ENCODE results near the gene SCAI.
"Not testable (repeated sequence)": the region's sequence is repeated elsewhere in the genome, so short reads cannot be mapped to it uniquely, and the experiment has no call there.

SCAI gene

DNA sequence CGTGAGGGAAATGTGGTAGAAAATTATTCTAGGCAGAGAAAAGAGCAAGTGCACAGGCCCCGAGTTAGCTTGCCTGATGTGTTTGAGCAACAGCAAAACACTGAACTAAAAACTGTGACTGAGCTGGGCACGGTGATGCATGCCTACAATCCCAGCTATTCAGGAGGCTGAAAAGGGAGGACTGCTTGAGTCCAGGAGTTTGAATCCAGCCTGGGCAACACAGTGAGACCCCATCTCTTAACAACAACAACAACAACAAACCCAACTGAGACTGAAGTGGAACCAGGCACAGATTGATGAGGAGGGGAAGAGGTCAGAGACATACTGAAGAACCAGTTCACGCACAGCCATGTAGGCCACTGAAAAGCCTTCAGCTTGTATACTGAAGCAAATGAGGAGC, 42.5 kb downstream of the SCAI start:
- DNase-seq: no peak

DNA sequence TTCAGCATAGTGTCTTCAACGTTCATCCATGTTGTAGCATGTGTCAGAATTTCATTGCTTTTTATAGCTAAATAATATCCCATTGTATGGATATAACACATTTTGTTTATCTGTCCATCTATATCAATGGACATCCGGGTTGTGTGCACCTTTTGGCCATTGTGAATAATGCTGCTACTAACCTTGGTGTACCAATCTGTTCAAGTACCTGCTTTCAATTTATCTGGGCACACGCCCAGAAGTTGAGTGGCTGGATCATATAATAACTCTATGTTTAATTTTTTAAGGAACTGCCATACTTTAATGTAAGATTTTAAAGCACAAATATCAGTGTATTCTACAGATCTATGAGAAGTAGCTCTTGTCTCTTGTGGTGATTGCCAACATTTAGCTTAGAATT, 43.5 kb downstream of the SCAI start:
- no peak for DNase-seq

DNA sequence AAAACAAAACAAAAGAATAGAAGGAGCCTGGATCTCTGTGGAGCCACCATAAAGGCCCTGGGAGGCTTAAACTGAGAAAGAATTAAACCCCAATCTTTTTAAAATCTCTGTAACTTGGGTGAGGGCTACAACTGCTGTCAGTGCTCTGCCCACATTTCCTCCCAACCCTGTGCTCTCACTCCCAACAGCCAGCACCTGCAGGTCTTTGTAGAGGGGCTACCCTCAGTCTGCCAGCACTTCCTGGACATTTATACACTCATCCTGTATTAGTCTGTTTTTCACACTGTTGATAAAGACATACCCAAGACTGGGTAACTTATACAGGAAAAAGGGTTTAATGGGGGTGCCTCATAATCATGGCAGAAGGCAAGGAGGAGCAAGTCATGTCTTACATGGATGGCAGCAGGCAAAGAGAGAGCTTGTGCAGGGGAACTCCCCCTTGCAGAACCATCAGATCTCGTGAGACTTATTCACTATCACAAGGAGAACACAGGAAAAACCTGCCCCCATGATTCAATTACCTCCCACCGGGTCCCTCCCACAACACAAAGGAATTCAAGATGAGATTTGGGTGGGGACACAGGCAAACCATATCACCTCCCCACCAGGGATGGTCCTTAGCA, 47.4 kb downstream of the SCAI start:
- DNase-seq: no peak

DNA sequence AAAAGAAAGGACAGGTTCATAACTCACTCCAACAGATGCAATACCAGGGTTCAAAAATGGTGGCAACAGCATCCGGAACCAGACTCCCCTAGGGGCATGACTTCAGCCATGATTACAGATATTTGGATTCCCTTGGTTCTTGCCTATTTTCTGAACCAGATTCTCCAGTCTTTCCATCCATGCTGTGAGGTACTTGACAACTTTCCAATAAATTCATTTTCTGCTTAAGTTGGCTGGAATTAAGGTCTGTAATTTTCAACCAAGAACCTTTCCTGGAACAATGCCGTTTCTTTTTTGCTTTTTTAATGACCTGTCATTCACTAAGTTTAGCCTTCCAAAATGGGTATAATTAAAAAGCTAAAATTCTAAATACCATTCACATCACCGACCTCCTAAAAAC, 52.2 kb downstream of the SCAI start:
- DNase-seq: no peak

DNA sequence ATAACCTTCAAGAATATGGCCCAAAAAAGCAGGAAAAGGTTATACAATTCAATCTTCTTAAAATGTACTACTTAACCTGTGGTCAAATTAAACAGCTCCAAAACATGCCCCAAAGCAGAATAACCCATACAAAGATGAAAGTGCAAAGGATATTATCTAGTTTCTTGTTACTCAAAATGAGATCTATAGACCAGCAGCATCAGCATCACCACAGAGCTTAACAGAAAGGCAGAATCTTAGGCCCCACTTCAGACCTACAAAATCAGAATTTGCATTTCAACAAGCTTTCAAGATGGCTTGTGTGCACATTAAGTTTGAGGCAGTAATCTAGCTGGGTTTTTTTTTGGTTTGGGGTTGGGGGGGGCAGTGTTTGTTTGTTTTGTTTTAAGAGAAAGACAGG, 54.0 kb downstream of the SCAI start:
- DNase-seq: no peak

DNA sequence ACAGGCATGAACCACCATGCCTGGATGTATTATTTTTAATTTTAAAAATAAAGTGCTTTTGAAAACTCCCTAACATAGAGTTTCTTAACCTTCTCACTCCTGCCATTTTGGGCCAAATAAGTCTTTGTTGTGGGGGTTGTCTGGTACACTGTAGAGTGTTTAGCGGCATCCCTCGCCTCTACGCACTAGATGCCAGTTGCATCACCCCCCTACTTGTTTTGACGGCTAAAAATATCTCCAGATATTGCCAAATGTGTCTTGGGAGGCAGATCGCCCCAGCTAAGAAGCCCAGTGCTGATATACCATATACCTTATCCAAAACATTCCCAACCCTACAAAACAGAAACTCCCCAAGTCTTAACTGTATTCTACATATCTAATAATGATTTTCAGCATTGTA, 54.6 kb downstream of the SCAI start:
- no peak for DNase-seq

DNA sequence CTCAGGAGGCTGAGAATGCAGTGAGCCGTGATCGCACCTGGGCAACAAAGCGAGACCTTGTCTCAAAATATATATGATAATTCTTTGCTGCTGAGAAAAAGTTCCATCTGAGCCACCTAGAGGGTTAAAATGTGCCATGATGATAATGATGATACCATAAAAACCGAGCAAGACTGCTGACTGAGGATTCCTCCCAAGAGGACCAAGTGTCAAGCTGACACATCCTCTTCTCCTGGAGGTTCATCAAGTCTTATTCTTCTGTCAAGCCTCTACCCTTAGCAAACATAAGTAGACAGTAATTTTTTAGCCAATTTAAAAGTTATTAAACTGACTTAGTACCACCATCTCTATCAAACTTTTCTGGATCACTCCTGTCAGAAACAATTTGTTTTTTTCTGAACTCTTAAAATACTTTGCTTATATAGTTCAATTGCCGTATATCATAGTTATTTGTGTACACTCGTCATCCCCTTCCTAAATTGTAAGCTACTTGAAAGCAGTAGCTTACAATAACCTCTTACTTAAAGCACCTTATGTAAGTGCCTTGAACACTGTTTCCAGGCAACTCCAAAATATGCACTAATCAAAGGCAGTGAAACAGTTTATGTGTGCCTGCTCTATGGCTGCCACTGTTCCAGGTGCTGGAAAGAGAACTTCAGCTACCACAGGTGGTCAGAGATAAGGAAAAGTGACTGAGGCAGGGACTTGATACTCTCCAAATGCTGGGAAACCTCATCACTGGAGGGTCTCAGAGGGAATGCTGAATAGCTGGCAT, 57.4 kb downstream of the SCAI start:
- DNase-seq: no peak

DNA sequence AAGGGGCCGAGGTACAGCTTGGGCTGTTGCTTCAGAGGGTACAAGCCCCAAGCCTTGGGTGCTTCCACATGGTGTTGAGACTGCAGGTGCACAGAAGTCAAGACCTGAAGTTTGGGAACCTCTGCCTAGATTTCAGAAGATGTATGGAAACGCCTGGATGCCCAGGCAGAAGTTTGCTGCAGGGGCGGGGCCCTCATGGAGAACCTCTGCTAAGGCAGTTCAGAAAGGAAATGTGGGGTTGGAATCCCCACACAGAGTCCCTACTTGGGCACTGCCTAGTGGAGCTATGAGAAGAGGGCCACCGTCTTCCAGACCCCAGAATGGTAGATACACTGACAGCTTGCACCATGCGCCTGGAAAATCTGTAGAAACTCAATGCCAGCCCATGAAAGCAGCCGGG, 61.1 kb downstream of the SCAI start:
- not testable (repeated sequence) for DNase-seq

DNA sequence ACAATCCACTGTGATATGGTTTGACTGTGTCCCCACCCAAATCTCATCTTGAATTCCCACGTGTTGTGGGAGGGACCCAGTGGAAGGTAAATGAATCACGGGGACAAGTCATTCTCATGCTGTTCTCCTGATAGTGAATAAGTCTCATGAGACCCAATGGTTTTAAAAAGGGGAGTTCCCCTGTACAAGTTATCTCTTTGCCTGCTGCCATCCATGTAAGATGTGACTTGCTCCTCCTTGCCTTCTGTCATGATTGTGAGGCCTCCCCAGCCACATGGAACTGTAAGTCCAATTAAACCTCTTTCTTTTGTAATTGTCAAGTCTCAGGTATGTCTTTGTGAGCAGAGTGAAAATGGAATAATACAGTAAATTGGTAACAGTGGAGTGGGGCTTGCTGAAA, 62.5 kb downstream of the SCAI start:
- not testable (repeated sequence) for DNase-seq

DNA sequence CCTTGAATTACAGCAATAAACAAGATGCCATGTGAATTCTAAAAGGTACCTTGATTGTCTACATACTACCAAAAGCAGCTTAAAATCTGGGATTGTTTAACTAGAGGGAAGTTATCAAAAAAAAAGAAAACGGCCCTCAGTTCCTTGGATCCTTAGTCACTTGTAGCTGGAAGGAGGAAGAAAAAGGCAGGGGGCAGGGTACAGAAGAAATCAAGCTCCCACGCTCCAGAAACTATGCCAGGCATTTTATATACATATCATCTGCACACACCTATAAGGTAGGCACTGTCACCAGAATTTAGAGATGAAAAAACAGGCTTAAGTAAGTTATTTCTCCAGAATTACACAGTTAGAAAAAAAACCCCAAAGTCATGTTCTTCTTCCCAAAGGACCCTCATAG, 63.4 kb downstream of the SCAI start:
- no peak for DNase-seq

GRCh38 chr9:125075997-125076396, 67.3 kb downstream of the SCAI start:
- no peak for DNase-seq

DNA sequence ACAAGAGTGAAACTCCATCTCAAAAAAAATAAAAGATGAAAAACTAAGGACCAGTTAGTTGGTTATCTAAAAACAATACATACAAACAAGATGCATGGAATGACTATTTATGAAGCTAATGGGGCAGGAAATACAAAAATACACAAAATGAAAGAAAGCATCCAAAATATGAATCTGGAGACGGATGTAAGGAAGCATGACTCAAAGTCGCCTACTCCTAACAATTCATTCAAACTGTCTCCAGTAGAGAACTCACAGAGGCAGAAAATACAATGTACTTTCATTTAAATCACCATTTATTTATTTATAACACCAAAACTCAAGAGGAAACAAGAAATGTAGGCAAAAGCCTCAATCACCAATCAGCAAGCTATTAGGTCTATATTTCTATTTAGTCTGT, 68.4 kb downstream of the SCAI start:
- no peak for DNase-seq

DNA sequence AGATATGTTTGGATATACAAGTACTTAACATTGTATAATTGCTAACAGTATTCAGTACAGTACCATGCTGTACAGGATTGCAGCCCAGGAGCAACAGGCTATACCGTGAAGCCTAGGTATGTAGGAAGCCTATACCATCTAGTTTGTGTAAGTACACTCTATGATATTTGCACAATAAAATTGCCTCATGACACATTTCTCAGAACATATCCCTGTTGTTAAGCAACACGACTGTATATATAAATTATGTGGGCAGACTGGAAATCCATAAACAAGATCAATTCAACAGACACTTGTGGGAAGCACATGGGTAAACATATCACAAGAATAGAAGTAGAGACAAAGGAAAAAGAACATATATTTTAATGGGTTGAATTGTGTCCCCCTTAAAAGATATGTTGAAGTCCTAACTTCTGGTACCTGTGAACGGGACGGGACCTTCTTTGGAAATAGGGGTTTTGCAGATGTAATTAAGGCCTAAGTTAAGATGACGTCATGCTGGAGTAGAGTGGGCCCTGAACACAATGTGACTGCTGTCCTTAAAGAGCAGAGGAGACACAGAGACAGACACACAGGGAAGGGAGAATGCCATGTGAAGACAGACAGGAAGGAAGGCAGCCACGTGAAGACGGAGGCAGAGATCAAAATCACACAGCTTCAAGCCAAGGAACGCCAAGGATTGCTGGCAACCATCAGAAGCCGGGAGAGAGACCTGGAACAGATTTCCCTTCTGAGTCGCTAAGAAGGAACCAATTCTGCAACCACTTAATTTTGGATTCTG, 76.3 kb downstream of the SCAI start:
- DNase-seq: no peak

DNA sequence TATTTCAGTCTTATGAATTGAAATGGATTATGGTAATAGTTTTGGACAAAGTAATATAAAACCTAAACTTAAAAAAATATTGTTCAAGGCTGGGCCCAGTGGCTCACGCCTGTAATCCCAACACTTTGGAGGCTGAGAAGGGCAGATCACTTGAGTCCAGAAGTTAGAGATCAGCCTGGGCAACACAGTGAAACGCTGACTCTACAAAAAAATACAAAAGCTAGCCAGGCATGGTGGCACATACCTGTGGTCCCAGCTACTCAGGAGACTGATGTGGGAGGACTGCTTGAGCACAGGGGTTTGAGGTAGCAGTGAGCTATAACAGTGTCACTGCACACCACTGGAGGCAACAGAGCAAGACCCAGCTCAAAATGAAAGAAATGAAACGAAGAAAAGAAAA, 81.9 kb downstream of the SCAI start:
- no peak for DNase-seq

GRCh38 chr9:125049212-125050049, 93.9 kb downstream of the SCAI start:
- no peak for DNase-seq

GRCh38 chr9:125043631-125044030, 99.7 kb downstream of the SCAI start:
- no peak for DNase-seq

DNA sequence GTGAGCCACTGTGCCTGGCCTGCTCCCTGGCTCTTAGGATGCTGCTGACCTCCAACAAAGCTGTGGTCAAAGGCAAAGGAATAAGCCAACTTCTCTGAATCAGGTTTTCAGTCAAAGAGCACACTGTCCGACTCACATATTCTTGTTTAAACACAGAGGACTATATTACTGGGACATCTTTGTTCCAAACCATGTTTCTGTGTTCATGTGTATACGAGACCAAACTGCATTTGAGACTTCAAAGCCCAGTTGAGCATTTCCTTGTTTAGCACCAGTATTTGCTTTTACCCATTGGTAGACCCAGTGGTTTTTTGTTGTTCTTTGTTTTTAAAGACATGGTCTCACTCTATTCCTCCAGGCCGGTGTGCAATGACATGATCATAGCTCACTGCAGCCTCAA, 100.2 kb downstream of the SCAI start:
- DNase-seq: no peak

GRCh38 chr9:125038166-125038565, 105.2 kb downstream of the SCAI start:
- no peak for DNase-seq

DNA sequence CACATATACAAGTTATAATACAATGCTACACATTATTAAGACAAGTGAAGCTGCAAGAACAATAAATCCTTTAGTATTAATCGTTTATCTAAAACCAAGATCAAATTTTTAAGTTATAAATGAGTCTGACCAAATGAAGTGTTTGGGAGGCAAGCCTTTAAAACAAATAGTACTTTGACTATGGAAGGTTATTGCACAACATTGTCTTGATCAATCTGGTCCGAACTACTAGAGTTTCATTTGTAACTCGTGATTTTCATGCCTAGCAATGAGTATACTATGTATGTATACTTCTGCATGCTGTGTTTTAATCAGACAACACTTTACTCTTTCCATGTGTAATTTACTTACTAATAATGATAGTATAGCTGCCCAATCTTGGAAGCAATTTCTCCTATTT, 115.3 kb downstream of the SCAI start:
- DNase-seq: no peak

DNA sequence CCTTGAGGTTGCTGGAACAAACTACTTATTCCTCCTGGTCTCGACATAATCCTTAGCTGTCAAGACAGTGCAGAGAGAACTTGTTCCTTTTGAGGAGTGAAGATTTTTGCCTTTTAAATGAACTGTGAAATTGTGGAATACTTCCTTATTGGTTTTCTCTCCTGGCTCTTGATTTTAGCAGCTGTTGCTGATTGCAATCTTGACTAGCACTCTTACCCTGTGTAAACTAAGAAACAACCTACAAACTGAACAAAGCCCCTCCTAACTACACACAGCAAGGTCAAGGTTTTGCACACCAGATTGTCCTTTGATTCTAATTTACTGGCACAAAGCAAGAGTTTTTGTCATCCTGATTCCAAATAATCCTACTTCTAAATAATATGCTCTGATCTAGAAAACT, 118.4 kb downstream of the SCAI start:
- no peak for DNase-seq

DNA sequence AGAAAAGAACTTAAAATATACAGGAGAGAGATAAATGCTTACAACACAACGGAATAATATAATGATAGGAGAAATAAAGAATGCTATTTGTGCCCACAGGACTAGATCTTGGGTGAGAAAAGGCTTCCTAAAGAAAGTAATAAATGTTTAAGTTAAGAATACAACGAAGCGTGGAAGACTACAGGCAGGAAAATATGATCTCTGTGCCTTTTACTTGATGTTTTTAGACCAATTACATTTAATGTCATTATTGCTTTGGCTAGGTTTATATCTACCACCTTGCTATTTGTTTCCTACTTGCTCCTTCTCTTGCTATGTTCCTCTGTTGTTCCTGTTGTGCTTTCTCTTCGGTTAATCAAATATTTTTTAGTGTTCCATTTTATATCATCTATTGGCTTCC, 122.3 kb downstream of the SCAI start:
- no peak for DNase-seq

- DNase-seq: not testable (repeated sequence)
Observed at GRCh38 chr9:125015655-125016054, 127.7 kb downstream of the SCAI start.

DNA sequence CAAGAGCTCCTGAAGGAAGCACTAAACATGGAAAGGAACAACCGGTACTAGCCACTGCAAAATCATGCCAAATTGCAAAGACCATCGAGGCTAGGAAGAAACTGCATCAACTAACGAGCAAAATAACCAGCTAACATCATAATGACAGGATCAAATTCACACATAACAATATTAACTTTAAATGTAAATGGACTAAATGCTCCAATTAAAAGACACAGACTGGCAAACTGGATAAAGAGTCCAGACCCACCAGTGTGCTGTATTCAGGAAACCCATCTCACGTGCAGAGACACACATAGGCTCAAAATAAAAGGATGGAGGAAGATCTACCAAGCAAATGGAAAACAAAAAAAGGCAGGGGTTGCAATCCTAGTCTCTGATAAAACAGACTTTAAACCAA, 131.3 kb downstream of the SCAI start:
- DNase-seq: not testable (repeated sequence)

All from activated T-cell treated with anti-CD3 and anti-CD28 coated beads for 4 hours (primary cell).